Prostate gland (tissue), 2 donors: Measurements from ENCODE around the gene NSUN6.

Experiments
- CTCF ChIP-seq, 4 experiments: fragments of 200-600 bp in 2 of 4; fragments of 450-650 bp in 2 of 4; sonication (generic) in 2 of 4; IDR thresholded peaks; 1 replicate in 3 of 4; 2 replicates in 1 of 4; pipeline ENCODE4 v1.5.1; 2016 to 2019; ENCODE audit warnings: antibody characterized with exemption in 4 of 4, mild to moderate bottlenecking in 2 of 4, moderate library complexity in 2 of 4
- POLR2A ChIP-seq: fragments of 450-650 bp; IDR thresholded peaks from one replicate; pipeline ENCODE4 v1.6.1; 2016; ENCODE audit warnings: antibody characterized with exemption, mild to moderate bottlenecking
- POLR2AphosphoS5 ChIP-seq: sonication (generic); formaldehyde crosslinking; IDR thresholded peaks from one replicate; pipeline ENCODE4 v1.6.1; 2017; ENCODE audit warnings: antibody characterized with exemption

- no peak for TF ChIP-seq CTCF (IDR thresholded peaks at IDR 0.05)
- no peak for TF ChIP-seq POLR2A
- TF ChIP-seq POLR2AphosphoS5 = no peak
Observed at GRCh38 chr10:18497806-18498369, 153.5 kb downstream of the NSUN6 start.
